Measurements from ENCODE around the gene CCNK.

The CCNK gene

DNA sequence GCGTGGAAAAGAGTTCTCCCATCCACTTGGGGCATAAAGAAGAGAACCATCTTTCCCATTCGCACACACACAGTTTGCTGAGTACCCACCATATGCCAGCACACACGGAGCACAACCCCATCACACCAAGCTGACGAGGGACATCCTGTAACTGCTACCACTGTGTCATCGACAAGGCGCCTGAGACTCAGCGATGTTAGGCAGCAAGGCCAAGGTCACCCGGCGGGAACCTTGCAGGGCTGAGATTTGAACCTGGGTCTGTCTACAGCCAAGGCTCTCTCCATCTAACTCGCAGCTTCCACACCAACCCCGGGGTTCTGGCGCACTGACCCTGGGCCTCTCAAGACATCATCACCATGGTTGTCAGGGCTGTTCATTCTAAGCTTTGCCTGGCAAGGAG, 62.8 kb downstream of the CCNK start:
- H3K4me3 ChIP-seq (ENCODE audit: low read depth, low read length), result no peak overlapping the region
- TF ChIP-seq CTCF (IDR thresholded peaks at IDR 0.05; ENCODE audit: borderline replicate concordance, insufficient read depth, low read depth, low read length), result no peak

DNA sequence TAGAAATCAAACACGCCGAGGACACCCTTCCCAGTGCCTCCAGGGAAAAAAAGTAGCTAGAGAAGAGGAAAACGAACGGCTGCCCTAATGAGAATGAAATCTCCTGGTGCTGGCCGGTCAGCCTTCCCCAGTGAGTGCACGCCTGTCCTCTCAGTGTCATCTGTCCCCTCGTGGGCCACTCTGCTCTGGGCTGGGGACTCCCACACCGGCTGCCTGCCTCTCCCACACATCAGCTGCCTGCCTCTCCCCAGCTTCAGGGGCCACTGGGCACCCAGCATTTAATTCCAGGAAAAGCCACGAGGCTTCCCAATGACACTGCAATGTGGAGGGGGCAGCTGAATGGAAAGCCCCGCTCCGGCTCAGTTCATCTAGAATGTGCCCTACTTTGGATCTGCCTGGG, 63.8 kb downstream of the CCNK start:
- no peak for TF ChIP-seq CTCF (IDR thresholded peaks at IDR 0.05; ENCODE audit: borderline replicate concordance, insufficient read depth, low read depth, low read length)
- H3K4me3 ChIP-seq (ENCODE audit: low read depth, low read length), result no peak overlapping the region

GRCh38 chr14:99545586-99545985, 64.4 kb downstream of the CCNK start:
- H3K4me3 ChIP-seq (ENCODE audit: low read depth, low read length), result no peak overlapping the region
- TF ChIP-seq CTCF (IDR thresholded peaks at IDR 0.05; ENCODE audit: borderline replicate concordance, insufficient read depth, low read depth, low read length), result no peak

GRCh38 chr14:99546234-99546879, 65.1 kb downstream of the CCNK start:
- no peak overlapping the region for H3K4me3 ChIP-seq (ENCODE audit: low read depth, low read length)
- no peak for TF ChIP-seq CTCF (IDR thresholded peaks at IDR 0.05; ENCODE audit: borderline replicate concordance, insufficient read depth, low read depth, low read length)

DNA sequence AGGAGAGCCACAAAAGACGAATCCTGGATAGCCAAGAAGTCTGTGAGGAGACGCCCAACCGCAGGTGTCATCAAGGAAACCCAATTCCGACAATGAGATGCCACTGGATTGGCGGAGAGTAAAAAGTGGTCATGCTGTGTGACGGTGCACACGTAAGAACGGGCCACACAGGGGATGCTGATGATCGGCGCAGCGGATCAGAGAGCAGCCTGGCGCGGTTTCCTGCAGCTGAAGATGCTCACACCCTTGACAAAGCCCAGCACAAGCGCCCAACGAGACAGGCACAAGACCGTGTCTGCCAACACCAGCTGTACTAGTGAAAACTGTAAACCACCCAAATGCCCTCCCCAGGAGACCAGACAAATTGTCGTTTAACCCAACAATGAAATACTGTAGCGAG, 67.0 kb downstream of the CCNK start:
- TF ChIP-seq CTCF (IDR thresholded peaks at IDR 0.05; ENCODE audit: borderline replicate concordance, insufficient read depth, low read depth, low read length), result no peak
- H3K4me3 ChIP-seq (ENCODE audit: low read depth, low read length), result no peak overlapping the region

GRCh38 chr14:99548871-99549515, 67.8 kb downstream of the CCNK start:
- no peak for TF ChIP-seq CTCF (IDR thresholded peaks at IDR 0.05; ENCODE audit: borderline replicate concordance, insufficient read depth, low read depth, low read length)
- H3K4me3 ChIP-seq (ENCODE audit: low read depth, low read length), result no peak overlapping the region

GRCh38 chr14:99549684-99550083, 68.5 kb downstream of the CCNK start:
- no peak for TF ChIP-seq CTCF (IDR thresholded peaks at IDR 0.05; ENCODE audit: borderline replicate concordance, insufficient read depth, low read depth, low read length)
- H3K4me3 ChIP-seq (ENCODE audit: low read depth, low read length), result no peak overlapping the region
